ENCODE measurements around the gene MT1B. TPM values are rescaled to one million over a fixed set of nuclear protein-coding genes. Genes with fewer than 3 reads are reported as not detected.

MT1B gene
- total and polyA plus RNA-seq, 2 of the 13 experiments (the other 11 are each of a cell fraction or from before 2014, with no cell fraction given) = 0.89 TPM; not detected in 1

GRCh38 chr16:56608043-56608875 is 43.4 kb upstream of the MT1B start, which contains the start of gene MT2A (continued):
- TF ChIP-seq ZNF354B (CRISPR knock-in tag; IDR thresholded peaks at IDR 0.05) (no peak), STAG1 (CRISPR knock-in tag; IDR thresholded peaks at IDR 0.05) (no peak; the same call in none of the 2 replicates), HNRNPUL1 (IDR thresholded peaks at IDR 0.05; ENCODE audit: low read depth, low read length) (0 out of 2 replicates have a peak, but pooled peaks have one; percentile 42), ATF5 (CRISPR knock-in tag; IDR thresholded peaks at IDR 0.05; ENCODE audit: low read depth) (no peak), ETV5 (CRISPR knock-in tag; IDR thresholded peaks at IDR 0.05; ENCODE audit: borderline replicate concordance) (peak; percentile 41; the same call in 1 of the 2 replicates), NFKBIZ (CRISPR knock-in tag; IDR thresholded peaks at IDR 0.05) (no peak; the same call in 1 of the 2 replicates), ARID2 (CRISPR knock-in tag; IDR thresholded peaks at IDR 0.05; ENCODE audit: borderline replicate concordance) (peak; percentile 87), RFX5 (IDR thresholded peaks at IDR 0.05; ENCODE audit: low read depth, low read length) (peak; percentile 91), NFE2 (CRISPR knock-in tag; IDR thresholded peaks at IDR 0.05) (no peak), ZBTB38 (CRISPR knock-in tag; IDR thresholded peaks at IDR 0.05) (peak; percentile 80; the same call in 1 of the 2 replicates), MEF2D (CRISPR knock-in tag; IDR thresholded peaks at IDR 0.05) (0 out of 2 replicates have a peak, but pooled peaks have one; percentile 23), IRF2 (CRISPR knock-in tag; IDR thresholded peaks at IDR 0.05) (no peak), ZNF24 (IDR thresholded peaks at IDR 0.05) (no peak), ZNF883 (CRISPR knock-in tag; IDR thresholded peaks at IDR 0.05; ENCODE audit: not compliant biosample characterization) (peak; percentile 56), ZNF33A (CRISPR knock-in tag; IDR thresholded peaks at IDR 0.05; ENCODE audit: borderline replicate concordance) (no peak), TCF7L2 (IDR thresholded peaks at IDR 0.05; ENCODE audit: low read depth, low read length) (no peak), ZNF614 (CRISPR knock-in tag; IDR thresholded peaks at IDR 0.05; ENCODE audit: borderline replicate concordance) (peak; percentile 88), ZFY (CRISPR knock-in tag; IDR thresholded peaks at IDR 0.05) (peak; percentile 93), ZNF264 (CRISPR knock-in tag; IDR thresholded peaks at IDR 0.05) (peak; percentile 24; the same call in 1 of the 2 replicates), ZNF292 (CRISPR knock-in tag; IDR thresholded peaks at IDR 0.05; ENCODE audit: borderline replicate concordance, low read depth) (no peak; the same call in none of the 2 replicates), MTERF4 (CRISPR knock-in tag; IDR thresholded peaks at IDR 0.05) (peak; percentile 94), MBD4 (IDR thresholded peaks at IDR 0.05; ENCODE audit: borderline replicate concordance, low read length) (no peak), THAP11 (CRISPR knock-in tag; IDR thresholded peaks at IDR 0.05) (peak; percentile 70), TRIM24 (CRISPR knock-in tag; IDR thresholded peaks at IDR 0.05) (no peak), AKAP8 (CRISPR knock-in tag; IDR thresholded peaks at IDR 0.05) (0 out of 2 replicates have a peak, but pooled peaks have one; percentile 53), ZNF224 (CRISPR knock-in tag; IDR thresholded peaks at IDR 0.05) (peak; percentile 63; the same call in 1 of the 2 replicates)
- TF ChIP-seq, protein P1, sequence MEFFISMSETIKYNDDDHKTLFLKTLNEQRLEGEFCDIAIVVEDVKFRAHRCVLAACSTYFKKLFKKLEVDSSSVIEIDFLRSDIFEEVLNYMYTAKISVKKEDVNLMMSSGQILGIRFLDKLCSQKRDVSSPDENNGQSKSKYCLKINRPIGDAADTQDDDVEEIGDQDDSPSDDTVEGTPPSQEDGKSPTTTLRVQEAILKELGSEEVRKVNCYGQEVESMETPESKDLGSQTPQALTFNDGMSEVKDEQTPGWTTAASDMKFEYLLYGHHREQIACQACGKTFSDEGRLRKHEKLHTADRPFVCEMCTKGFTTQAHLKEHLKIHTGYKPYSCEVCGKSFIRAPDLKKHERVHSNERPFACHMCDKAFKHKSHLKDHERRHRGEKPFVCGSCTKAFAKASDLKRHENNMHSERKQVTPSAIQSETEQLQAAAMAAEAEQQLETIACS (CRISPR knock-in tag; IDR thresholded peaks at IDR 0.05) = peak; percentile 88
- TF ChIP-seq, protein P2, sequence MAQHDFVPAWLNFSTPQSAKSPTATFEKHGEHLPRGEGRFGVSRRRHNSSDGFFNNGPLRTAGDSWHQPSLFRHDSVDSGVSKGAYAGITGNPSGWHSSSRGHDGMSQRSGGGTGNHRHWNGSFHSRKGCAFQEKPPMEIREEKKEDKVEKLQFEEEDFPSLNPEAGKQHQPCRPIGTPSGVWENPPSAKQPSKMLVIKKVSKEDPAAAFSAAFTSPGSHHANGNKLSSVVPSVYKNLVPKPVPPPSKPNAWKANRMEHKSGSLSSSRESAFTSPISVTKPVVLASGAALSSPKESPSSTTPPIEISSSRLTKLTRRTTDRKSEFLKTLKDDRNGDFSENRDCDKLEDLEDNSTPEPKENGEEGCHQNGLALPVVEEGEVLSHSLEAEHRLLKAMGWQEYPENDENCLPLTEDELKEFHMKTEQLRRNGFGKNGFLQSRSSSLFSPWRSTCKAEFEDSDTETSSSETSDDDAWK (CRISPR knock-in tag; IDR thresholded peaks at IDR 0.05) = no peak
